Keratinocyte (primary cell): ENCODE data around the gene METTL27. TPM values are rescaled to one million over a fixed set of nuclear protein-coding genes. Genes with fewer than 3 reads are reported as not detected.
"Not testable (repeated sequence)": the region's sequence is repeated elsewhere in the genome, so short reads cannot be mapped to it uniquely, and the experiment has no call there.

Experiments used
- DNase-seq: peaks from one replicate; pipeline ENCODE4 v3.0.0-alpha.2; 2011; ENCODE audit warnings: low read depth, missing footprints, low spot score
- FAIRE-seq: peaks from 2 replicates; lab custom pipeline; 2011; peaks lifted over from hg19 to GRCh38; lab: Jason Lieb, UNC
- H2AFZ ChIP-seq: 2 replicates; pipeline ENCODE4 v1.6.0; 2012; ENCODE audit warnings: low read length, control low read depth, inconsistent platforms; ENCODE audit not compliant: control insufficient read depth
- H3K27ac ChIP-seq: 2 replicates; pipeline ENCODE4 v1.5.1; 2011; ENCODE audit warnings: low read length; ENCODE audit not compliant: control insufficient read depth, insufficient read depth
- H3K27me3 ChIP-seq: 3 replicates; pipeline ENCODE4 v1.6.0; 2011; ENCODE audit warnings: low read length; ENCODE audit not compliant: control insufficient read depth, insufficient read depth; ENCODE audit errors: extremely low read depth
- H3K36me3 ChIP-seq, 2 experiments: 2 replicates in 1 of 2; 3 replicates in 1 of 2; pipeline ENCODE4 v1.5.1; 2011; ENCODE audit warnings: low read length in 2 of 2, mild to moderate bottlenecking in 1 of 2; ENCODE audit not compliant: control insufficient read depth in 2 of 2, insufficient read depth in 2 of 2; ENCODE audit errors: extremely low read depth in 1 of 2
- H3K4me1 ChIP-seq: 3 replicates; pipeline ENCODE4 v1.5.1; 2011; ENCODE audit warnings: low read length; ENCODE audit not compliant: control insufficient read depth, insufficient read depth; ENCODE audit errors: extremely low read depth
- H3K4me2 ChIP-seq: 3 replicates; pipeline ENCODE4 v1.6.0; 2011; ENCODE audit warnings: low read depth, low read length; ENCODE audit not compliant: control insufficient read depth, insufficient read depth; ENCODE audit errors: extremely low read depth
- H3K4me3 ChIP-seq, 3 experiments: fragments of 200-600 bp in 1 of 3; sonication (generic) in 1 of 3; 2 replicates in 2 of 3; 3 replicates in 1 of 3; pipeline ENCODE4 v1.5.1; 2011 to 2016; ENCODE audit warnings: low read length in 3 of 3, mild to moderate bottlenecking in 3 of 3, control low read depth in 2 of 3, inconsistent platforms in 1 of 3, low read depth in 1 of 3, mixed read lengths in 1 of 3, mixed run types in 1 of 3, moderate library complexity in 1 of 3; ENCODE audit not compliant: control insufficient read depth in 2 of 3, insufficient read depth in 2 of 3; ENCODE audit errors: extremely low read depth in 1 of 3
- H3K79me2 ChIP-seq: 2 replicates; pipeline ENCODE4 v1.6.0; 2012; ENCODE audit warnings: low read length; ENCODE audit not compliant: control insufficient read depth, insufficient read depth
- H3K9ac ChIP-seq: 3 replicates; pipeline ENCODE4 v1.6.0; 2011; ENCODE audit warnings: low read length; ENCODE audit not compliant: control insufficient read depth, insufficient read depth; ENCODE audit errors: extremely low read depth
- H3K9me1 ChIP-seq: 3 replicates; pipeline ENCODE4 v1.6.0; 2011; ENCODE audit warnings: low read length; ENCODE audit not compliant: control insufficient read depth, insufficient read depth; ENCODE audit errors: extremely low read depth
- H3K9me3 ChIP-seq: 2 replicates; pipeline ENCODE4 v1.5.1; 2012; ENCODE audit warnings: low read depth, low read length; ENCODE audit not compliant: control insufficient read depth
- H4K20me1 ChIP-seq: 3 replicates; pipeline ENCODE4 v1.6.0; 2011; ENCODE audit warnings: low read length; ENCODE audit not compliant: control insufficient read depth, insufficient read depth; ENCODE audit errors: extremely low read depth
- CTCF ChIP-seq, 3 experiments: IDR thresholded peaks in 1 of 3; conservative IDR thresholded peaks in 1 of 3; optimal IDR thresholded peaks in 1 of 3; 2 replicates in 2 of 3; 3 replicates in 1 of 3; pipeline versions ENCODE3 to v1.5.1; 2011; ENCODE audit warnings: low read length in 3 of 3, mild to moderate bottlenecking in 3 of 3, moderate library complexity in 2 of 3, control low read depth in 1 of 3, inconsistent platforms in 1 of 3; ENCODE audit not compliant: insufficient read depth in 2 of 3; ENCODE audit errors: extremely low read depth in 1 of 3
- EZH2 ChIP-seq: IDR thresholded peaks from one replicate; pipeline ENCODE4 v1.6.1; 2012; ENCODE audit warnings: inconsistent platforms, mild to moderate bottlenecking, low read length, moderate library complexity
- dilution Hi-C: fragments of 300-500 bp; cut with MboI; formaldehyde crosslinking; loops from one replicate; pipeline ENCODE4 v1.7.0; 2020; ENCODE audit warnings: low sequenced_read_pairs; ENCODE audit not compliant: extremely low pct_ligation_motif_present
- polyA plus RNA-seq, 5 experiments: library from polyadenylated mRNA; depleted of rRNA in 3 of 5; stranded (reverse) in 3 of 5; stranded (forward) in 1 of 5; unstranded in 1 of 5; fragments of >200 nt; gene quantifications; 1 replicate in 1 of 5; 2 replicates in 3 of 5; 3 replicates in 1 of 5; pipeline versions ENCODE4 v1.2.1 to v1.2.3, GENCODE V29; 2011 to 2012; ENCODE audit warnings: missing spikeins in 2 of 5, low read depth in 1 of 5, low replicate concordance in 1 of 5

METTL27 gene
- polyA plus RNA-seq, 1 donor (not counting 4 experiments of a cell fraction or from before 2014, with no cell fraction given): 0.90 TPM

GRCh38 chr7:73838642-73839041, 3.7 kb downstream of the METTL27 start:
- Histone ChIP-seq H3K9ac (no peak overlapping the region), H3K9me1 (no peaks in the 10 kb centered on the region), H3K36me3 (peaks cover 0 to 4% of the 10 kb centered on the region in 2 experiments), H2AFZ (no peak overlapping the region), H3K4me3 (no peak overlapping the region), H3K79me2 (no peaks in the 10 kb centered on the region), H3K4me2 (peak overlapping the region; percentile 4), H3K27me3 (no peaks in the 10 kb centered on the region), H3K9me3 (no peaks in the 10 kb centered on the region), H3K4me1 (peaks cover 25% of the 10 kb centered on the region), H3K27ac (peak overlapping the region; percentile 11), H4K20me1 (no peaks in the 10 kb centered on the region)
- DNase-seq (no peak), FAIRE-seq (peak; percentile 73)
- TF ChIP-seq EZH2 (no peak), CTCF (optimal IDR thresholded peaks at IDR 0.05 in 1 of 3, IDR thresholded peaks at IDR 0.05 in 1 of 3, conservative IDR thresholded peaks at IDR 0.05 in 1 of 3; ENCODE audit: extremely low read depth in 1 of 3, insufficient read depth in 2 of 3, low read length in 3 of 3) (peak in 1 of 3 experiments; percentile 27)
- dilution Hi-C loops: no loop called here

GRCh38 chr7:73837167-73837566, 5.1 kb downstream of the METTL27 start:
- H3K4me2 ChIP-seq, H3K9me3 ChIP-seq, DNase-seq, H3K79me2 ChIP-seq, H3K9ac ChIP-seq, H4K20me1 ChIP-seq, H3K36me3 ChIP-seq, H3K4me3 ChIP-seq, H2AFZ ChIP-seq, H3K27me3 ChIP-seq, dilution Hi-C loops, H3K27ac ChIP-seq, H3K9me1 ChIP-seq, FAIRE-seq: not testable (repeated sequence)
- H3K4me1 ChIP-seq: peaks cover 34% of the 10 kb centered on the region

DNA sequence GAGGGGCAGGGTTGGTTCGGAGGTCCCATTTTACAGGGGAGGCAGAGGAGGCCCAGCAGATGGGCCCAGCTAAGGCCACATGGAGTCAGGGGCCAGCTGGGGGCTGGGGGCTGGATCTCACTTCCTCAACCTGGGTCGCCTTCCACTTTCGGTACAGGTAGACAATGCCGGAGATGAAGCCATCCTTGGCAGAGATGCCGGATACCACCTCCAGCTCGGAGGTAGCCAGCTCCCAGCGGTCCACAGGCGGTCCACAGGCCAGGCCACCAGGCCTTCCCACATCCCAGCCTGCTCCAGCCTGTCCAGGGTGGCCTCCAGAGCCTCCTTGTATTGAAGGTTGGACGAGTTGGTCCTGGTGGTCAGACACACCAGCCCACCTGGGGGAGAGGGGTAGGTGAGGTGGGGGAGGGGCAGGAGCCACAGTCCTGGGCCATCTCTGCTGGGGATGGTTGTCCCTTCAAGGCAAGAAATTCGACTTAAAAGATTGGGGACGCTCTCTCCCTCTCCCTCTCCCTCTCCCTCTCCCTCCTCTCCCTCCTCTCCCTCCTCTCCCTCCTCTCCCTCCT, 7.6 kb downstream of the METTL27 start:
- Histone ChIP-seq H3K4me1 (peaks cover 50% of the 10 kb centered on the region), H3K9me1 (no peaks in the 10 kb centered on the region), H3K36me3 (no peaks in the 10 kb centered on the region), H3K27ac (no peak overlapping the region), H2AFZ (no peak overlapping the region), H4K20me1 (no peaks in the 10 kb centered on the region), H3K27me3 (no peaks in the 10 kb centered on the region), H3K9me3 (no peaks in the 10 kb centered on the region), H3K9ac (no peak overlapping the region), H3K4me2 (no peak overlapping the region), H3K4me3 (no peak overlapping the region), H3K79me2 (no peaks in the 10 kb centered on the region)
- no peak for DNase-seq
- FAIRE-seq: no peak
- dilution Hi-C loops: no loop called here
- TF ChIP-seq EZH2: no peak
- no peak for TF ChIP-seq CTCF (optimal IDR thresholded peaks at IDR 0.05 in 1 of 3, IDR thresholded peaks at IDR 0.05 in 1 of 3, conservative IDR thresholded peaks at IDR 0.05 in 1 of 3; ENCODE audit: extremely low read depth in 1 of 3, insufficient read depth in 2 of 3, low read length in 3 of 3)
